ENCODE data around the gene GPATCH4.
"Not testable (repeated sequence)": the region's sequence is repeated elsewhere in the genome, so short reads cannot be mapped to it uniquely, and the experiment has no call there.

The GPATCH4 gene

DNA sequence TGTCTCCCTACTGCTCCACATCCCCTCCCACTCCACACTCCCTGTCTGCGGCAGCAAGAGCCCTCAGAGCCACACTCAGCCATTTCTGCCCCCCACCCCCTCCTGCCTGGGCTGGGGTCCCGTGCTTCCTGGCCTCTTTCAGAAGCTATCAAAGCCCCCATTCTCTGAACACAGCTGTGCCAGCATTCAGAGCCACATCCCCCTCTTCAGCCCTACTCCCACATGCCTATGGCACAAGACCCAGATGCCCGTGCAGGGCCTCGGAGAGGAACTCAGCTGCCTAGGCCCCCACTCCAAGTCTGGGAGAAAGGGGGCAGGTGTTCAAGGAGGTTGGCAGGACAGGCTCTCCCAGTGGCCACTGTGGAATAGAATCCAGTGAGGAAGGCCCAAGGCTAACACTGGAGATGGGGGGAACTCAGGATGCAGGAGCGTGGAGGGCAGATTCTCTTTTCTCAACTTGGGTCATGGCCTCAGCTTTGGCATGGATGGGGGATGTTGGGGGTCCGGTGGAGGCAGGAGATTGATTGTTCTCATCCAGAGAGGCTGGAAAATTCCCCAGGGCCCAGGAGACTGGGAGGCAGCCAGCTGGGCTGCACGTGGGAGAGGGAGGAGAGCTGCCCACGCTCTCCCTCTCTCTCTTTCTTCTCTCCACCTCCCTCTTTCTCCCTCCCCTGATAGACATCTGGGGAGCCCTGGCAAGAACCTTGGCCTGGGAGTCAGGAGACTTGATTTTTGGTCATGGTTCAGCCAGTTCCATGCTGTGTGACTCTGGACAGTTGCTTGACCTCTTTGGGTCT, 37.1 kb upstream of the GPATCH4 start:
- peaks cover 3% of the 10 kb centered on the region for H3K27me3 ChIP-seq (replicated peaks; ENCODE audit: control insufficient read depth, insufficient read depth, low read length)
- TF ChIP-seq, protein P1, sequence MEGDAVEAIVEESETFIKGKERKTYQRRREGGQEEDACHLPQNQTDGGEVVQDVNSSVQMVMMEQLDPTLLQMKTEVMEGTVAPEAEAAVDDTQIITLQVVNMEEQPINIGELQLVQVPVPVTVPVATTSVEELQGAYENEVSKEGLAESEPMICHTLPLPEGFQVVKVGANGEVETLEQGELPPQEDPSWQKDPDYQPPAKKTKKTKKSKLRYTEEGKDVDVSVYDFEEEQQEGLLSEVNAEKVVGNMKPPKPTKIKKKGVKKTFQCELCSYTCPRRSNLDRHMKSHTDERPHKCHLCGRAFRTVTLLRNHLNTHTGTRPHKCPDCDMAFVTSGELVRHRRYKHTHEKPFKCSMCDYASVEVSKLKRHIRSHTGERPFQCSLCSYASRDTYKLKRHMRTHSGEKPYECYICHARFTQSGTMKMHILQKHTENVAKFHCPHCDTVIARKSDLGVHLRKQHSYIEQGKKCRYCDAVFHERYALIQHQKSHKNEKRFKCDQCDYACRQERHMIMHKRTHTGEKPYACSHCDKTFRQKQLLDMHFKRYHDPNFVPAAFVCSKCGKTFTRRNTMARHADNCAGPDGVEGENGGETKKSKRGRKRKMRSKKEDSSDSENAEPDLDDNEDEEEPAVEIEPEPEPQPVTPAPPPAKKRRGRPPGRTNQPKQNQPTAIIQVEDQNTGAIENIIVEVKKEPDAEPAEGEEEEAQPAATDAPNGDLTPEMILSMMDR (IDR thresholded peaks at IDR 0.05; ENCODE audit: insufficient read depth, low read length, poor library complexity, severe bottlenecking) = no peak
- DNase-seq (ENCODE audit: extremely low read depth, insufficient read length) = no peak
- no peak overlapping the region for H3K4me3 ChIP-seq (replicated peaks; ENCODE audit: low read depth, low read length)
- no peaks in the 10 kb centered on the region for H3K36me3 ChIP-seq (ENCODE audit: control insufficient read depth, insufficient read depth, low read length)

DNA sequence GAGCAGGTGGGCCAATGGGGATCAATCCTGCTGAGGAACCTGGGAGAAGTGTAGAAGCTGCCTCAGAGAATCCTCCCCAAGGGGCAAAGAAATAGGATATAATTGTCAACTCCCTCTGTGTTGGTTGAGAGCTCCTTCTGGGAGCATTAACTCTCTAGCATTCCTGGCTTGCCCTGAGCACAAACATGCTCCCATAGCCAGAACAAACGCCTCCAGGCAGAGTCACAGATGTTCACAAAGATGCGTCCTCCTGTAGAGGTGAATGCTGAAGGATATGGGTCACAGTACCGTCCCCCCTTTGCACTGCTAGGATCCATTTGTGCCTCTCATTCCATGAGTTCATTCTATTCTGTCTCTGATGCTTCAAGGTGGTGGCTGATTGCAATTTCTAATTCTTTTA, 31.1 kb upstream of the GPATCH4 start:
- H3K27me3 ChIP-seq (replicated peaks; ENCODE audit: control insufficient read depth, insufficient read depth, low read length) = no peaks in the 10 kb centered on the region; the same call in none of the 2 replicates
- no peak for DNase-seq (ENCODE audit: extremely low read depth, insufficient read length)
- H3K4me3 ChIP-seq (replicated peaks; ENCODE audit: low read depth, low read length) = no peak overlapping the region
- TF ChIP-seq, protein P1 (IDR thresholded peaks at IDR 0.05; ENCODE audit: insufficient read depth, low read length, poor library complexity, severe bottlenecking) = no peak
- no peaks in the 10 kb centered on the region for H3K36me3 ChIP-seq (ENCODE audit: control insufficient read depth, insufficient read depth, low read length)

DNA sequence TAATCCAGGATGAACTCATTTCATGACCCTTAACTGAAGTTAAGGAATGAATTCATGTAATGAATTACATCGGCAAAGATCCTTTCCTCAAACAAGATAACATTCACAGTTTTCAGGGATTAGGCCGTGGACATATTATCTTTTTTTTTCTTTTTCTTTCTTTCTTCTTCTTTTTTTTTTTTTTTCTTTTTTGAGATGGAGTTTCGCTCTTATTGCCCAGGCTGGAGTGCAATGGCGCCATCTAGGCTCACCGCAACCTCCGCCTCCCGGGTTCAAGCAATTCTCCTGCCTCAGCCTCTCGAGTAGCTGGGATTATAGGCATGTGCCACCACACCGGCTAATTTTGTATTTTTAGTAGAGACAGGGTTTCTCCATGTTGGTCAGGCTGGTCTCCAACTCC, 29.9 kb upstream of the GPATCH4 start:
- H3K27me3 ChIP-seq (replicated peaks; ENCODE audit: control insufficient read depth, insufficient read depth, low read length) = not testable (repeated sequence)

DNA sequence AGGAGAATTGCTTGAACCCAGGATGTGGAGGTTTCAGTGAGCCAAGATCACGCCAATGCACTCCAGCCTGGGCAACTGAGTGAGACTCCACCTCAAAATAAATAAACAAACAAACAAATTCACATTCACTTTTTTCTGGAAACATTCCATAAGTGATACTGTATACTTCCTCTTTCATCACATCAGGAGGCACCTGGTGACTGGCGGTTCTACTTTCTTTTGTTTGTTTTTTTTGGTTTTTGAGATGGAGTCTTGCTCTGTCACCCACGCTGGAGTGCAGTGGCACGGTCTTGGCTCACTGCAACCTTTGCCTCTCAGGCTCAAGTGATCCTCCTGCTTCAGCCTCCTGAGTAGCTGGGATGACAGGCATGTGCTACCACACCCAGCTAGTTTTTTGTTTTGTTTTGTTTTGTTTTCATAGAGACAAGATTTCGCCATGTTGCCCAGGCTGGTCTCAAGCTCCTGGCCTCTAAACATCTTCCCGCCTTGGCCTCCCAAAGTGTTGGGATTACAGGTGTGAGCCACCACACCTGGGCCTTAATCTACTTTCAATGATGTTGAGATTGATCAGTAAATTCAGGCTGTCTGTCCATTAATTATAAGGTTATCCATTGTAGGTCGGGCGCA, 28.7 kb upstream of the GPATCH4 start:
- Histone ChIP-seq H3K4me3 (replicated peaks; ENCODE audit: low read depth, low read length) (no peak overlapping the region), H3K36me3 (ENCODE audit: control insufficient read depth, insufficient read depth, low read length) (no peaks in the 10 kb centered on the region), H3K27me3 (replicated peaks; ENCODE audit: control insufficient read depth, insufficient read depth, low read length) (no peaks in the 10 kb centered on the region; the same call in none of the 2 replicates)
- TF ChIP-seq, protein P1 (IDR thresholded peaks at IDR 0.05; ENCODE audit: insufficient read depth, low read length, poor library complexity, severe bottlenecking) = no peak
- DNase-seq (ENCODE audit: extremely low read depth, insufficient read length) = no peak

More for the DNA sequence above, 29.9 kb upstream of the GPATCH4 start:
- not testable (repeated sequence) for H3K4me3 ChIP-seq (replicated peaks; ENCODE audit: low read depth, low read length); DNase-seq (ENCODE audit: extremely low read depth, insufficient read length); H3K36me3 ChIP-seq (ENCODE audit: control insufficient read depth, insufficient read depth, low read length)

DNA sequence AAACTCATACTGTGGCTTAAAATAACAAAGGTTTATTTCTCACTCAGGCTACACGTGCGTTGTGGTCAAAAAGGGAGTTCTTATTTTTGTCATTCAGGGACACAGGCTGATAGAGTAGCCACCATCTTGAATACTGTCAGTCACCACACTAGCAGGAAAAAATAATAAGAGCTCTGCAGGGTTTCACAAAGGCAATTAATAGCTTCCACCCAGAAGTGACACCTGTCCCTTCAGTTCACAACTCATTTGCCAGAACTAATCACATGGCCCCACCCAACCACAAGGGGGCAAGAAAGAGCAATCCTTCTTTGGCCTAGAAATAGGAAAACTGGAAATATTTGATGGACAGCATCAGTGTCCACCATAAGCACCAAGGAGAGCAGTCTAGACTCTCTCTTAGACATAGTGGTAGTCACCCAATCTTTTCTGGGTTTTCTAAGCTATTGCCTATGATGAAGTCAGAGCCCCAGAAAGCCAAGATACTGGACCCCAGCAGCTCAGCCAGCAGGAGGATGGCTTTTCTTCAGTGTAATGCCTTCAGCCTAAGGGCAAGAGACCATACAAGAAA, 26.1 kb upstream of the GPATCH4 start:
- TF ChIP-seq, protein P1 (IDR thresholded peaks at IDR 0.05; ENCODE audit: insufficient read depth, low read length, poor library complexity, severe bottlenecking) = peak; percentile 68
- H3K36me3 ChIP-seq (ENCODE audit: control insufficient read depth, insufficient read depth, low read length) = no peaks in the 10 kb centered on the region
- peaks cover 2% of the 10 kb centered on the region for H3K27me3 ChIP-seq (replicated peaks; ENCODE audit: control insufficient read depth, insufficient read depth, low read length)
- no peak overlapping the region for H3K4me3 ChIP-seq (replicated peaks; ENCODE audit: low read depth, low read length)
- no peak for DNase-seq (ENCODE audit: extremely low read depth, insufficient read length)

DNA sequence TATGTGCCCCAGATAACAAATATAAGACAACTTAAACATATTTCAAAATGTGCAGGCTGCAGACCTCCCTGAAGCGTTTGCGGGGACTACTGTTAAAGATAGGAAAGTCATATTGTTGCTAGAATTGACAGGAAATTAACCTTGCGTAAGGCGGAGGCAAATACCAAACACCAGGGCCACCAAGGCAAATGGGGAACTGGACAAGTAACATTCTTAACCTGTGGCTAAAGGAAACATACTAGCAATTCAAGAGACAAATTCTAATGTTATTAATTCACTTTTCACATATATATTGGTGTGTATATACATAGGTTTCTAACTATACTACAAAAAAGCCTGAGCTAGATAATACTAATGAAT, 24.8 kb upstream of the GPATCH4 start:
- DNase-seq (ENCODE audit: extremely low read depth, insufficient read length) = no peak
- peaks cover 2% of the 10 kb centered on the region for H3K27me3 ChIP-seq (replicated peaks; ENCODE audit: control insufficient read depth, insufficient read depth, low read length)
- TF ChIP-seq, protein P1 (IDR thresholded peaks at IDR 0.05; ENCODE audit: insufficient read depth, low read length, poor library complexity, severe bottlenecking) = no peak
- no peak overlapping the region for H3K4me3 ChIP-seq (replicated peaks; ENCODE audit: low read depth, low read length)
- H3K36me3 ChIP-seq (ENCODE audit: control insufficient read depth, insufficient read depth, low read length) = no peaks in the 10 kb centered on the region
